Measurements from ENCODE around the gene SPATC1L.

GRCh38 chr21:46131588-46131837 is 52.7 kb downstream of the SPATC1L start:
- TF ChIP-seq POLR2AphosphoS5 (IDR thresholded peaks at IDR 0.05; ENCODE audit: low read depth, low read length) (no peak), TAF1 (IDR thresholded peaks at IDR 0.05; ENCODE audit: borderline replicate concordance, insufficient read depth, low read length) (no peak), SIN3A (IDR thresholded peaks at IDR 0.05; ENCODE audit: borderline replicate concordance, insufficient read depth, low read length) (no peak), REST (IDR thresholded peaks at IDR 0.05; ENCODE audit: insufficient read depth in 1 of 2, low read depth in 2 of 2, low read length in 2 of 2) (no peak)
